Fibroblast of mammary gland (primary cell): ENCODE measurements around the gene MGMT.

Source experiments
- DNase-seq: peaks from one replicate; pipeline ENCODE4 v3.0.0-alpha.2; 2010; ENCODE audit warnings: low read depth
- H3K4me3 ChIP-seq: 2 replicates; pipeline ENCODE4 v1.5.1; 2011; ENCODE audit warnings: low read depth, mild to moderate bottlenecking, low read length, moderate library complexity; ENCODE audit not compliant: control insufficient read depth
- CTCF ChIP-seq: conservative IDR thresholded peaks from 2 replicates; pipeline ENCODE4 v1.5.1; 2011; ENCODE audit warnings: low read depth, low read length, inconsistent platforms; ENCODE audit not compliant: control insufficient read depth, insufficient read depth

MGMT gene

DNA sequence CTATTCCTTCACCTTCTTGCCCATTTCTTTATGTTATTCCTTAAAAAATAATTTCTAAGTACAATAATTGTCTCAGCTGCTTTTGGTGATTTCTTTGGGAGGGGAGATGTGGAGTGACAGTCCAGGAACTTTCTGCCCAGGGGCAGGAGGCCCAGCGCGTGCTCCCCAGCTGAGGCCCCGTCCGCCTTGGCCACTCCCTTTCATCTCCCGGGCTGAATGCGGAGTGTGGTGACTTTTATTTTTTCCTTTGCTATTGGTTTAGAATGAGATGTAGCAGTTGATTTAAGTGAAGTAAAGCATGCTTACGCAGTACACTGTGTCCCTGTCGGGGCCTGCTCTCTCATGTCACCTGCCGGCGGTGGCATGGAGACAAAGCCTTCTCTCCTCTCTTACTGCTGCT is 141.6 kb downstream of the MGMT start:
- TF ChIP-seq CTCF, result no peak
- no peak overlapping the region for H3K4me3 ChIP-seq
- no peak for DNase-seq

DNA sequence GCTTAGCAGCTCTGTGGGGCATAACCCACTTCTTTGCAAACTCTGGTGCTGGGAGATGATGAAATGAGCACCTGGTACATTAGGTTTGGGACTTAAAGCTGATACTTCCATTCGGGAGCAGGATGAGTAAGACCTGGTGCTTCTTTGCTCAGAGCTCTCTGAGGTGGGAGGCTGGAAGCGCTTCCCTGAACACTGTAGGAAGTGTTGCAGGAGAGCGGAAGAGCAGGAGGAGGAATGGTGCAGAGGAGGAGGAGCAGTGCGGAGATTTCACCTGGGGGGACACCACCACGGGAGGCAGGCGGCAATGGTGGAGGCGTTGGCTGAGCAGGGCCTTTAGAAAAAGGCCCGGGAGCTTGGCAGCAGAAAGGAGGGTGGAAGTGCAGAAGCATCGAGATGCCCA is 142.5 kb downstream of the MGMT start:
- DNase-seq, result no peak
- TF ChIP-seq CTCF, result no peak
- no peak overlapping the region for H3K4me3 ChIP-seq

- TF ChIP-seq CTCF, result no peak
- DNase-seq, result no peak
- no peak overlapping the region for H3K4me3 ChIP-seq
Measured at GRCh38 chr10:129612481-129613109, 145.6 kb downstream of the MGMT start.

DNA sequence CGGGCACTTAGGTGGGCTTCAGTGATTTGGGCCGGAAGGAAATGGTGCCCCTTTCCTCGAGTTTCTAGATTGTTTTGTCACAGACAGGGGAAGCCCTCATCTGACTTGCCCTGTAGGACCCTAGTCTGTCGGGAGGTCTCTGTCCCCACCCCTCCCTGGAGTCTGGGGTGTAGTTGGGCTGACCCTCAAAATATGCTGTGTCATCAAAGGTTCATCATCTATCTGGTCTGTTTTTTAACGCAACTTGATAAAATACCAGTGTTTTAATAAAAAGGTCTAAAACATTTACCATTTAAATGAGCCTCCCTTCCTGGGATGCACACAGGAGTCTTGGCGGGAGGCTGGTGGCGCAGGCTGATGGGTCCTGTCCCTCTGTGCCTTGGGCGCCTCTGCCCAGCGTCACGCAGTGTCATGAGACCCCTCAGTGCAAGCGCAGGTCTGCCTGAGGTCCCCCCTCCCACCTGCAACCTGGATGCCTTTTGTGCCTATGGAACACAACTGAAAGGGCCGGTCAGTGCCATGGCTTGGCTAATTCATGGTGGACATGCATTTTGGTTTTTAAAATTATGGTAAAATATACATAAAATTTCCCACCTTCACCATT is 146.4 kb downstream of the MGMT start:
- TF ChIP-seq CTCF, result no peak
- no peak overlapping the region for H3K4me3 ChIP-seq
- no peak for DNase-seq

DNA sequence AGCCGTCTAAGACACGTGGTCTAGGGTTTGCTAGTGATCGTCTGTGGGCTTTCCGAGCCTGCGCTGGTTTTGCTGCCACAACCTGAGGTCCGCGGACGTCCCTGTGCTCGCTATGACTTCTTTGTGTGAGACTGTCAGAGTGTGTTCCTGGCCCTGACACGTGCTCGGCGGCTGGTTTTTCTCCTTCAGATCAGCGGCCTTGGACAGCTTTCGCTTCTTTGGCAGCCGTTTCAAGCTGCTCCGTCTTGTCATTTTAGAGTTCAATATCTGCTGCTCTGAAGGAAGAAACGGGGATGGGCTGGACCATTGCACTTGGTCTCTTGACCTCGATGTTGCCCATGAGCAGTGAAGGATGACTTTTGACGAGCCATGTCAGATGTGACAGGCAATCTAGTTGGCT is 147.3 kb downstream of the MGMT start:
- DNase-seq, result no peak
- no peak overlapping the region for H3K4me3 ChIP-seq
- TF ChIP-seq CTCF, result no peak

DNA sequence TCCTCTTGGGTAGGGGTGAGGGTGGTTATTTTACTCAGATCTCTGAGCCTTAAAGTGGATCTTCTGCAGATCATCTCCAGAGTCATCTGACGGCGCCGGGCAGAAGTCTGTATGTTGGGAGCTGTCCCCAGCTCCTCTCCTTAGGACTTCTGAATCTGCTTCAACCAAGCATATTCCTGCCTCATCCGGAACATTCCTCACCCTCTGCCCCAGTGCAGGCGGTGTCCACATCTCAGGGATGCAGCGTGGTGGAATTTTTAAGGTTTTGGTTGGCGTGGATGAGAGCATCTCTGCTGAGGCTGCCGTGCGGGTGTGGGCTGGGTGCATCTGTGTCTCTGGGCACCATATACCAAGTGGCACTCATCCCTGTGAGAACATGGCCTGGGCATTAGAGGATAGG is 148.3 kb downstream of the MGMT start:
- no peak for TF ChIP-seq CTCF
- DNase-seq, result no peak
- no peak overlapping the region for H3K4me3 ChIP-seq
